H1 (cell line): ENCODE measurements around the gene LPAR3. TPM values are rescaled to one million over a fixed set of nuclear protein-coding genes. Genes with fewer than 3 reads are reported as not detected.

Experiments used
- CTCF ChIA-PET: fragments of 300-600 bp; sonication (Branson Sonifier 250); formaldehyde crosslinking; loops from one replicate; lab custom pipeline; 2021; ENCODE audit not compliant: partially characterized antibody; lab: Charles Lee
- POLR2A ChIA-PET: fragments of 300-600 bp; sonication (Branson Sonifier 250); formaldehyde crosslinking; loops from one replicate; lab custom pipeline; 2021; ENCODE audit warnings: inconsistent platforms; ENCODE audit not compliant: partially characterized antibody; lab: Charles Lee
- DNase-seq, 2 experiments: peaks; one replicate each; pipeline versions ENCODE4 v3.0.0 to v3.0.0-alpha.2; 2010 to 2022; ENCODE audit warnings: low spot score in 2 of 2, low read depth in 1 of 2, mixed read lengths in 1 of 2
- FAIRE-seq: peaks from 2 replicates; lab custom pipeline; 2011; peaks lifted over from hg19 to GRCh38; lab: Jason Lieb, UNC
- H2AFZ ChIP-seq: 2 replicates; pipeline ENCODE4 v1.8.1; 2012; ENCODE audit warnings: low read length, inconsistent platforms
- H2AK5ac ChIP-seq: 2 replicates; pipeline ENCODE4 v1.6.1; 2013; ENCODE audit warnings: low read depth, low read length
- H2BK120ac ChIP-seq: replicated peaks from 2 replicates; pipeline ENCODE3; 2013; ENCODE audit warnings: low read depth, low read length, inconsistent platforms
- H2BK12ac ChIP-seq: 2 replicates; pipeline ENCODE4 v1.6.1; 2013; ENCODE audit warnings: low read depth, low read length
- H2BK15ac ChIP-seq: 2 replicates; pipeline ENCODE4 v1.6.1; 2013; ENCODE audit warnings: low read length
- H2BK20ac ChIP-seq: 2 replicates; pipeline ENCODE4 v1.6.1; 2013; ENCODE audit warnings: low read length
- H2BK5ac ChIP-seq: 2 replicates; pipeline ENCODE4 v1.6.1; 2013; ENCODE audit warnings: low read depth, low read length
- H3K14ac ChIP-seq: 2 replicates; pipeline ENCODE4 v1.6.1; 2013; ENCODE audit warnings: inconsistent platforms; ENCODE audit not compliant: insufficient read length
- H3K18ac ChIP-seq: 2 replicates; pipeline ENCODE4 v1.6.1; 2013; ENCODE audit warnings: low read length; ENCODE audit errors: extremely low read depth
- H3K23ac ChIP-seq: 2 replicates; pipeline ENCODE4 v1.6.1; 2013; ENCODE audit warnings: inconsistent platforms; ENCODE audit not compliant: insufficient read length
- H3K23me2 ChIP-seq: 2 replicates; pipeline ENCODE4 v1.6.1; 2013; ENCODE audit warnings: low read depth, low read length
- H3K27ac ChIP-seq: 2 replicates; pipeline ENCODE4 v1.6.1; 2011; ENCODE audit warnings: low read depth, low read length, inconsistent platforms
- H3K27me3 ChIP-seq, 4 experiments: replicated peaks in 1 of 4; 1 replicate in 1 of 4; 2 replicates in 3 of 4; pipeline versions ENCODE4 v1.6.1 to v1.8.1; 2011 to 2013; ENCODE audit warnings: low read length in 3 of 4, mild to moderate bottlenecking in 3 of 4, inconsistent platforms in 2 of 4, mixed read lengths in 2 of 4, moderate library complexity in 1 of 4; ENCODE audit not compliant: control insufficient read depth in 3 of 4, insufficient read depth in 3 of 4; ENCODE audit errors: extremely low read depth in 1 of 4
- H3K36me3 ChIP-seq, 4 experiments: 2 replicates each; pipeline versions ENCODE4 v1.6.1 to v1.8.1; 2011 to 2013; ENCODE audit warnings: mild to moderate bottlenecking in 4 of 4, low read length in 3 of 4, moderate library complexity in 2 of 4, control low read depth in 1 of 4, inconsistent platforms in 1 of 4; ENCODE audit not compliant: insufficient read depth in 4 of 4, control insufficient read depth in 2 of 4
- H3K4ac ChIP-seq: replicated peaks from 2 replicates; pipeline ENCODE3; 2013; ENCODE audit warnings: low read length, low read depth, mixed read lengths, inconsistent platforms; ENCODE audit not compliant: insufficient read length
- H3K4me1 ChIP-seq, 4 experiments: replicated peaks in 1 of 4; 1 replicate in 1 of 4; 2 replicates in 3 of 4; pipeline versions ENCODE4 v1.6.1 to v1.8.1; 2011 to 2013; ENCODE audit warnings: low read length in 3 of 4, inconsistent platforms in 2 of 4, mixed read lengths in 1 of 4; ENCODE audit not compliant: insufficient read depth in 4 of 4, control insufficient read depth in 3 of 4
- H3K4me2 ChIP-seq, 2 experiments: 2 replicates each; pipeline versions ENCODE4 v1.6.1 to v1.8.1; 2011 to 2013; ENCODE audit warnings: low read depth in 2 of 2, low read length in 2 of 2, control low read depth in 1 of 2, inconsistent platforms in 1 of 2, mild to moderate bottlenecking in 1 of 2; ENCODE audit not compliant: insufficient read depth in 1 of 2
- H3K4me3 ChIP-seq, 4 experiments: fragments of 200-600, 300-600 bp in 1 of 4; sonication (generic), shearing (Covaris generic), sonication (Bioruptor Twin) in 1 of 4; 2 replicates each; pipeline versions ENCODE4 v1.5.1 to v1.8.1; 2011 to 2016; ENCODE audit warnings: low read length in 4 of 4, low read depth in 3 of 4, control low read depth in 2 of 4, inconsistent platforms in 2 of 4, mild to moderate bottlenecking in 2 of 4, mixed read lengths in 1 of 4, moderate library complexity in 1 of 4; ENCODE audit not compliant: insufficient read depth in 2 of 4; ENCODE audit errors: extremely low read depth in 1 of 4
- H3K56ac ChIP-seq: replicated peaks from 2 replicates; pipeline ENCODE3; 2013; ENCODE audit warnings: low read depth, mild to moderate bottlenecking, mixed read lengths, low read length, inconsistent platforms; ENCODE audit not compliant: insufficient read length
- H3K79me1 ChIP-seq: 2 replicates; pipeline ENCODE4 v1.6.1; 2013; ENCODE audit warnings: low read depth, low read length, control low read depth
- H3K79me2 ChIP-seq, 2 experiments: 2 replicates each; pipeline versions ENCODE4 v1.6.1 to v1.8.1; 2012 to 2013; ENCODE audit warnings: low read length in 2 of 2, mild to moderate bottlenecking in 2 of 2, inconsistent platforms in 1 of 2; ENCODE audit not compliant: insufficient read depth in 2 of 2, control insufficient read depth in 1 of 2
- H3K9ac ChIP-seq, 4 experiments: replicated peaks in 1 of 4; 1 replicate in 1 of 4; 2 replicates in 3 of 4; pipeline versions ENCODE4 v1.6.1 to v1.8.1; 2011 to 2013; ENCODE audit warnings: low read depth in 3 of 4, low read length in 3 of 4, control low read depth in 2 of 4, mild to moderate bottlenecking in 2 of 4, moderate library complexity in 2 of 4, inconsistent platforms in 1 of 4; ENCODE audit errors: extremely low read depth in 1 of 4
- H3K9me3 ChIP-seq, 2 experiments: 2 replicates each; pipeline versions ENCODE4 v1.6.1 to v1.8.1; 2012 to 2013; ENCODE audit warnings: mild to moderate bottlenecking in 2 of 2, moderate library complexity in 2 of 2, control low read depth in 1 of 2, inconsistent platforms in 1 of 2, low read depth in 1 of 2, low read length in 1 of 2, mixed read lengths in 1 of 2; ENCODE audit not compliant: insufficient read depth in 2 of 2
- H4K20me1 ChIP-seq, 2 experiments: replicated peaks in 1 of 2; 2 replicates each; pipeline versions ENCODE3 to v1.8.1; 2011 to 2013; ENCODE audit warnings: inconsistent platforms in 2 of 2, low read length in 2 of 2, mild to moderate bottlenecking in 1 of 2; ENCODE audit not compliant: insufficient read depth in 2 of 2, control insufficient read depth in 1 of 2
- H4K5ac ChIP-seq: 2 replicates; pipeline ENCODE4 v1.6.1; 2013; ENCODE audit warnings: low read length, low read depth, mixed read lengths, inconsistent platforms; ENCODE audit not compliant: insufficient read length
- H4K8ac ChIP-seq: 2 replicates; pipeline ENCODE4 v1.8.0; 2013; ENCODE audit warnings: mild to moderate bottlenecking, moderate library complexity, low read length, inconsistent platforms; ENCODE audit not compliant: insufficient read depth; ENCODE audit errors: extremely low read depth
- H4K91ac ChIP-seq: replicated peaks from 2 replicates; pipeline ENCODE3; 2013; ENCODE audit warnings: low read length, mixed read lengths, inconsistent platforms; ENCODE audit not compliant: insufficient read length
- ATF2 ChIP-seq: IDR thresholded peaks from 2 replicates; pipeline ENCODE4 v1.6.1; 2012; ENCODE audit warnings: low read length, inconsistent platforms
- BCL11A ChIP-seq, 2 experiments: IDR thresholded peaks; one replicate each; pipeline ENCODE4 v1.6.1; 2011; ENCODE audit warnings: low read depth in 2 of 2, low read length in 2 of 2, mild to moderate bottlenecking in 2 of 2
- CHD1 ChIP-seq: IDR thresholded peaks from 2 replicates; pipeline ENCODE4 v1.6.1; 2012; ENCODE audit warnings: low read depth, low read length, improper control_type of control experiment
- CHD2 ChIP-seq: IDR thresholded peaks from 2 replicates; pipeline ENCODE4 v1.6.1; 2012; ENCODE audit warnings: low read length, improper control_type of control experiment
- CTBP2 ChIP-seq: IDR thresholded peaks from 2 replicates; pipeline ENCODE4 v1.7.0; 2011; ENCODE audit warnings: borderline replicate concordance, mild to moderate bottlenecking, moderate library complexity, mixed read lengths, low read length; ENCODE audit not compliant: insufficient read depth, insufficient read length
- EGR1 ChIP-seq: IDR thresholded peaks from 2 replicates; pipeline ENCODE4 v1.6.1; 2011; ENCODE audit warnings: low read depth, low read length, borderline replicate concordance
- JUN ChIP-seq: IDR thresholded peaks from 2 replicates; pipeline ENCODE4 v1.6.1; 2011; ENCODE audit warnings: low read depth, mild to moderate bottlenecking, improper control_type of control experiment, low read length
- SIX5 ChIP-seq: IDR thresholded peaks from 2 replicates; pipeline ENCODE4 v1.6.1; 2011; ENCODE audit warnings: mild to moderate bottlenecking, low read depth, low read length
- WGBS, 2 experiments: shearing (Covaris generic) in 1 of 2; methylation state at CpG; one replicate each; pipeline versions ENCODE4 v1.1.6 to v1.1.7; 2013 to 2015; ENCODE audit warnings: low lambda C conversion rate in 2 of 2, mixed read lengths in 2 of 2, inconsistent platforms in 1 of 2, low coverage in 1 of 2, missing lambda C conversion rate in 1 of 2; ENCODE audit not compliant: insufficient replicate concordance in 2 of 2, insufficient coverage in 1 of 2, insufficient read length in 1 of 2; ENCODE audit errors: extremely low coverage in 1 of 2, missing lambda C conversion rate in 1 of 2; 5-methylcytosine and 5-hydroxymethylcytosine counted together
- polyA plus RNA-seq, 7 experiments: library from polyadenylated mRNA; depleted of rRNA in 3 of 7; stranded (reverse) in 5 of 7; unstranded in 2 of 7; fragments of >200 nt in 5 of 7; fragments of 200-250 nt in 2 of 7; gene quantifications; 1 replicate in 5 of 7; 2 replicates in 1 of 7; 4 replicates in 1 of 7; pipeline versions ENCODE4 v1.2.1 to v1.2.3, GENCODE V29; 2011 to 2013; ENCODE audit warnings: missing spikeins in 2 of 7, mixed read lengths in 2 of 7
- total RNA-seq: library from RNA; stranded (reverse); fragmentation: NEBNext Ultra II Directional; extraction: Animal tissue kit (Norgen Biotek cat#: 25700); gene quantifications from 2 replicates; pipeline ENCODE4 v1.2.1, GENCODE V29; 2021

Gene LPAR3
- total and polyA plus RNA-seq, 2 of the 8 experiments (the other 6 are each of a cell fraction or from before 2014, with no cell fraction given): 17.1 to 25.4 TPM

GRCh38 chr1:84861516-84861915, 31.5 kb downstream of the LPAR3 start:
- H2BK12ac ChIP-seq: no peak overlapping the region
- H3K27me3 ChIP-seq: no peaks in the 10 kb centered on the region
- TF ChIP-seq CHD1 (no peak), CHD2 (no peak), BCL11A (IDR thresholded peaks at IDR 0.05; ENCODE audit: low read depth in 2 of 2, low read length in 2 of 2) (no peak), EGR1 (no peak), SIX5 (no peak), ATF2 (no peak), CTBP2 (no peak), JUN (no peak)
- no peak overlapping the region for H3K4me3 ChIP-seq
- no peak overlapping the region for H2AK5ac ChIP-seq
- no peaks in the 10 kb centered on the region for H3K9me3 ChIP-seq
- no peak overlapping the region for H2BK20ac ChIP-seq
- no peak overlapping the region for H3K4me2 ChIP-seq
- CTCF ChIA-PET: interaction anchor here (0.8 to 1.4 kb wide), 2 partner anchors 9 to 22 kb away, joined by 3 to 4 read pairs; no protein-coding TSS in a partner anchor
- H3K79me1 ChIP-seq: no peaks in the 10 kb centered on the region; the same call in 1 of the 2 replicates
- H3K27ac ChIP-seq: no peak overlapping the region
- H3K18ac ChIP-seq: no peak overlapping the region
- H2BK120ac ChIP-seq: no peak overlapping the region
- H2BK5ac ChIP-seq: no peak overlapping the region
- H3K4ac ChIP-seq: no peak overlapping the region
- H3K4me1 ChIP-seq: no peaks in the 10 kb centered on the region
- FAIRE-seq (no peak), DNase-seq (no peak)
- no peak overlapping the region for H3K56ac ChIP-seq
- peaks cover 0 to 6% (median 3%) of the 10 kb centered on the region in 4 experiments; a peak in 4 of 8 replicates for H3K36me3 ChIP-seq
- peaks cover 2 to 3% of the 10 kb centered on the region in 2 experiments for H4K20me1 ChIP-seq
- H2BK15ac ChIP-seq: no peak overlapping the region
- H3K14ac ChIP-seq: no peak overlapping the region
- no peak overlapping the region for H4K91ac ChIP-seq
- POLR2A ChIA-PET: no interaction called here
- H3K9ac ChIP-seq: no peak overlapping the region
- H4K5ac ChIP-seq: no peak overlapping the region
- WGBS, 2 experiments: 92% methylated on average over 1 of the region's 1 CpG; no CpG with 5 or more reads in 1 of the 2 experiments
- peaks cover 0 to 3% of the 10 kb centered on the region in 2 experiments; a peak in 1 of 4 replicates for H3K79me2 ChIP-seq
- H2AFZ ChIP-seq: no peak overlapping the region
- no peaks in the 10 kb centered on the region for H3K23me2 ChIP-seq
- H3K23ac ChIP-seq: no peak overlapping the region
- no peak overlapping the region for H4K8ac ChIP-seq
